HCT116 (cell line): ENCODE results near the gene LRCH1. TPM values are rescaled to one million over a fixed set of nuclear protein-coding genes. Genes with fewer than 3 reads are reported as not detected.

ENCODE experiments used
- ATAC-seq: fragments of 200-7000 bp; cut with Tn5 transposase; 2 replicates; pipeline ENCODE4 v1.9.1; 2020; ENCODE audit warnings: mild to moderate bottlenecking, moderate library complexity
- BruUV-seq: library from RNA; stranded (reverse); fragments of 400-500 nt; replicated peaks from 2 replicates; lab custom pipeline; 2021; lab: Mats Ljungman, UMichigan
- CTCF ChIA-PET: fragments of 300-600 bp; sonication (Branson Sonifier 250); formaldehyde crosslinking; loops from one replicate; lab custom pipeline; 2021; ENCODE audit warnings: antibody characterized with exemption; lab: Charles Lee
- POLR2A ChIA-PET: fragments of 300-600, 350-600 bp; sonication (Branson Sonifier 250); formaldehyde crosslinking; loops from one replicate; lab custom pipeline; 2021; ENCODE audit warnings: antibody characterized with exemption; lab: Charles Lee
- RAD21 ChIA-PET, 2 experiments: fragments of 300-600 bp; sonication (Branson Sonifier 250); formaldehyde crosslinking; loops; one replicate each; lab custom pipeline; 2023; ENCODE audit warnings: low total read pairs in 2 of 2; ENCODE audit not compliant: uncharacterized antibody in 2 of 2, unreplicated experiment in 2 of 2, low non-redundant PET in 1 of 2; lab: Charles Lee
- DNase-seq: peaks from one replicate; pipeline ENCODE4 v3.0.0-alpha.2; 2010; ENCODE audit warnings: low read depth, low spot score
- H2AFZ ChIP-seq: fragments of 200-600 bp; shearing (Covaris generic), sonication (generic); 2 replicates; pipeline ENCODE4 v1.6.1; 2017; ENCODE audit warnings: low read depth, mixed run types, mixed read lengths, antibody characterized with exemption, low read length; ENCODE audit not compliant: poor library complexity, severe bottlenecking
- H3K27ac ChIP-seq: 2 replicates; pipeline ENCODE4 v1.5.1; 2012; ENCODE audit warnings: low read depth, low read length
- H3K27me3 ChIP-seq: fragments of 200-600 bp; sonication (generic); 2 replicates; pipeline ENCODE4 v1.6.1; 2016; ENCODE audit warnings: mixed run types, low read length, mixed read lengths; ENCODE audit not compliant: insufficient read depth
- H3K36me3 ChIP-seq, 2 experiments: fragments of 200-500 bp in 1 of 2; fragments of 200-600 bp in 1 of 2; sonication (Bioruptor generic) in 1 of 2; sonication (generic) in 1 of 2; 2 replicates each; pipeline versions ENCODE4 v1.5.1 to v1.6.1; 2014 to 2016; ENCODE audit warnings: low read length in 2 of 2, inconsistent platforms in 1 of 2, mixed read lengths in 1 of 2, mixed run types in 1 of 2; ENCODE audit not compliant: insufficient read depth in 2 of 2, control insufficient read depth in 1 of 2
- H3K4me1 ChIP-seq, 2 experiments: fragments of 200-600 bp in 1 of 2; sonication (generic) in 1 of 2; 2 replicates each; pipeline versions ENCODE4 v1.5.1 to v1.6.1; 2012 to 2017; ENCODE audit warnings: low read length in 2 of 2, inconsistent platforms in 1 of 2, mild to moderate bottlenecking in 1 of 2, mixed read lengths in 1 of 2, mixed run types in 1 of 2, moderate library complexity in 1 of 2; ENCODE audit not compliant: insufficient read depth in 2 of 2, control insufficient read depth in 1 of 2
- H3K4me2 ChIP-seq: fragments of 200-600 bp; sonication (generic); 2 replicates; pipeline ENCODE4 v1.6.1; 2017; ENCODE audit warnings: mixed run types, low read length, mixed read lengths
- H3K4me3 ChIP-seq, 2 experiments: fragments of 200-600 bp in 1 of 2; sonication (generic) in 1 of 2; replicated peaks in 1 of 2; 2 replicates each; pipeline ENCODE4 v1.5.1; 2011 to 2016; ENCODE audit warnings: low read length in 2 of 2, control low read depth in 1 of 2, low read depth in 1 of 2, mild to moderate bottlenecking in 1 of 2, mixed read lengths in 1 of 2, mixed run types in 1 of 2
- H3K79me2 ChIP-seq: fragments of 200-600 bp; sonication (generic); 2 replicates; pipeline ENCODE4 v1.6.1; 2017; ENCODE audit warnings: mild to moderate bottlenecking, mixed run types, low read length, moderate library complexity, mixed read lengths; ENCODE audit not compliant: insufficient read depth
- H3K9ac ChIP-seq: fragments of 200-600 bp; sonication (generic); 2 replicates; pipeline ENCODE4 v1.6.1; 2016; ENCODE audit warnings: low read length, mixed read lengths
- H3K9me2 ChIP-seq: fragments of 200-600 bp; sonication (generic), shearing (Covaris generic); 2 replicates; pipeline ENCODE4 v1.6.1; 2017; ENCODE audit warnings: mixed run types, mild to moderate bottlenecking, moderate library complexity; ENCODE audit not compliant: insufficient read depth
- H3K9me3 ChIP-seq, 2 experiments: fragments of 200-500 bp in 1 of 2; fragments of 200-600 bp in 1 of 2; sonication (Bioruptor generic) in 1 of 2; sonication (generic) in 1 of 2; 2 replicates each; pipeline ENCODE4 v1.6.1; 2014 to 2017; ENCODE audit warnings: low read length in 2 of 2, mixed read lengths in 2 of 2, inconsistent platforms in 1 of 2, low read depth in 1 of 2, mild to moderate bottlenecking in 1 of 2, mixed run types in 1 of 2, moderate library complexity in 1 of 2; ENCODE audit not compliant: control insufficient read depth in 1 of 2, insufficient read depth in 1 of 2
- H4K20me1 ChIP-seq: fragments of 200-600 bp; sonication (generic), shearing (Covaris generic); 2 replicates; pipeline ENCODE4 v1.6.1; 2017; ENCODE audit warnings: mixed run types, mild to moderate bottlenecking, moderate library complexity; ENCODE audit not compliant: insufficient read depth
- CBX3 ChIP-seq: IDR thresholded peaks from 2 replicates; pipeline ENCODE4 v1.6.1; 2012; ENCODE audit warnings: low read depth
- EGR1 ChIP-seq: IDR thresholded peaks from 2 replicates; pipeline ENCODE4 v1.6.1; 2012; ENCODE audit warnings: low read depth
- ELF1 ChIP-seq: IDR thresholded peaks from 2 replicates; pipeline ENCODE4 v1.6.1; 2012; ENCODE audit warnings: low read depth, borderline replicate concordance
- EZH2 ChIP-seq: fragments of 200-600 bp; sonication (generic); IDR thresholded peaks from 2 replicates; pipeline ENCODE4 v1.6.1; 2017; ENCODE audit warnings: antibody characterized with exemption, mixed run types
- EZH2phosphoT487 ChIP-seq: fragments of 200-600 bp; IDR thresholded peaks from 2 replicates; pipeline ENCODE4 v1.6.1; 2018; ENCODE audit warnings: antibody characterized with exemption, borderline replicate concordance
- FOSL1 ChIP-seq: IDR thresholded peaks from 2 replicates; pipeline ENCODE4 v1.6.1; 2012; ENCODE audit warnings: low read depth
- JUND ChIP-seq: IDR thresholded peaks from 2 replicates; pipeline ENCODE4 v1.6.1; 2012
- POLR2AphosphoS5 ChIP-seq: IDR thresholded peaks from 2 replicates; pipeline ENCODE4 v1.6.1; 2011; ENCODE audit warnings: mild to moderate bottlenecking, low read depth, low read length, moderate library complexity
- RAD21 ChIP-seq: IDR thresholded peaks from 2 replicates; pipeline ENCODE4 v1.6.1; 2012; ENCODE audit warnings: low read depth, mild to moderate bottlenecking
- SIN3A ChIP-seq: IDR thresholded peaks from 2 replicates; pipeline ENCODE4 v1.6.1; 2012; ENCODE audit warnings: low read depth
- SP1 ChIP-seq: IDR thresholded peaks from 2 replicates; pipeline ENCODE4 v1.6.1; 2012; ENCODE audit warnings: low read depth
- TCF7L2 ChIP-seq: IDR thresholded peaks from 2 replicates; pipeline ENCODE4 v1.7.0; 2011; ENCODE audit warnings: borderline replicate concordance, inconsistent platforms; ENCODE audit not compliant: insufficient read depth, insufficient read length; ENCODE audit errors: extremely low read depth
- ZFX ChIP-seq: fragments of 450-650 bp; IDR thresholded peaks from 2 replicates; pipeline ENCODE4 v1.6.1; 2017
- ZNF274 ChIP-seq: fragments of 200-500 bp; sonication (Bioruptor generic); IDR thresholded peaks from 2 replicates; pipeline ENCODE4 v1.6.1; 2014; ENCODE audit warnings: mild to moderate bottlenecking, low read depth, low read length, inconsistent platforms
- intact Hi-C: fragments of 100-400 bp; cut with micrococcal nuclease; formaldehyde crosslinking; loops from 2 replicates; pipeline ENCODE4 v1.10.0; 2022
- total RNA-seq: library from RNA; stranded (reverse); gene quantifications from one replicate; pipeline ENCODE4 v1.2.1, GENCODE V29; 2021; ENCODE audit not compliant: unreplicated experiment
- TF ChIP-seq, protein P1 (sequence below), 3 experiments: fragments of 200-600 bp in 1 of 3; sonication (generic) in 1 of 3; IDR thresholded peaks in 2 of 3; conservative IDR thresholded peaks in 1 of 3; 2 replicates each; pipeline ENCODE4 v1.5.1; 2012 to 2017; ENCODE audit warnings: low read depth in 2 of 3, low read length in 2 of 3, antibody characterized with exemption in 1 of 3, borderline replicate concordance in 1 of 3, control low read depth in 1 of 3, mild to moderate bottlenecking in 1 of 3, mixed read lengths in 1 of 3, mixed run types in 1 of 3, moderate library complexity in 1 of 3; ENCODE audit not compliant: insufficient read depth in 1 of 3
- TF ChIP-seq, protein P2 (sequence below): IDR thresholded peaks from 2 replicates; pipeline ENCODE4 v1.6.1; 2012
- TF ChIP-seq, protein P3 (sequence below): IDR thresholded peaks from 2 replicates; pipeline ENCODE4 v1.6.1; 2012

The LRCH1 gene
- total RNA-seq, 1 experiment from 2014 or later, result 15.6 TPM

DNA sequence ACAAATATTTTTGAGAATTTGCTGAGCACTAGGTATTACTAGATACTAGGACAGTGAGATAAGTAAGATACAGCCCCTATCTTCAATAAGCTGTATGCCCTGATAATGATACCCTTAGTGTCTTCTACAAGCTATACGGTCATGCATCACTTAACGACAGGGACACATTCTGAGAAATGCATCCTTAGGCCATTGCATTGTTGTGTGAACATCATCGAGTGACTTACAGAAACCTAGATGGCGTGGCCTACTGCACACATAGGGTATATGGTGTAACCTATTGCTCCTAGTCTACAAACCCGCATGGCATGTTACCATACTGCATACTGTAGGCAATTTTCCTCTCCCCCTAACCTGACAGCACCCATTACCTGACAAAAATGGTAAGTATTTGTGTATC is 64.9 kb downstream of the LRCH1 start (continued):
- TF ChIP-seq, protein P1, sequence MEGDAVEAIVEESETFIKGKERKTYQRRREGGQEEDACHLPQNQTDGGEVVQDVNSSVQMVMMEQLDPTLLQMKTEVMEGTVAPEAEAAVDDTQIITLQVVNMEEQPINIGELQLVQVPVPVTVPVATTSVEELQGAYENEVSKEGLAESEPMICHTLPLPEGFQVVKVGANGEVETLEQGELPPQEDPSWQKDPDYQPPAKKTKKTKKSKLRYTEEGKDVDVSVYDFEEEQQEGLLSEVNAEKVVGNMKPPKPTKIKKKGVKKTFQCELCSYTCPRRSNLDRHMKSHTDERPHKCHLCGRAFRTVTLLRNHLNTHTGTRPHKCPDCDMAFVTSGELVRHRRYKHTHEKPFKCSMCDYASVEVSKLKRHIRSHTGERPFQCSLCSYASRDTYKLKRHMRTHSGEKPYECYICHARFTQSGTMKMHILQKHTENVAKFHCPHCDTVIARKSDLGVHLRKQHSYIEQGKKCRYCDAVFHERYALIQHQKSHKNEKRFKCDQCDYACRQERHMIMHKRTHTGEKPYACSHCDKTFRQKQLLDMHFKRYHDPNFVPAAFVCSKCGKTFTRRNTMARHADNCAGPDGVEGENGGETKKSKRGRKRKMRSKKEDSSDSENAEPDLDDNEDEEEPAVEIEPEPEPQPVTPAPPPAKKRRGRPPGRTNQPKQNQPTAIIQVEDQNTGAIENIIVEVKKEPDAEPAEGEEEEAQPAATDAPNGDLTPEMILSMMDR (IDR thresholded peaks at IDR 0.05 in 2 of 3, conservative IDR thresholded peaks at IDR 0.05 in 1 of 3; ENCODE audit: borderline replicate concordance in 1 of 3, insufficient read depth in 1 of 3, low read depth in 2 of 3, low read length in 2 of 3), result no peak
- TF ChIP-seq, protein P2, sequence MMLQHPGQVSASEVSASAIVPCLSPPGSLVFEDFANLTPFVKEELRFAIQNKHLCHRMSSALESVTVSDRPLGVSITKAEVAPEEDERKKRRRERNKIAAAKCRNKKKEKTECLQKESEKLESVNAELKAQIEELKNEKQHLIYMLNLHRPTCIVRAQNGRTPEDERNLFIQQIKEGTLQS, result no peak
- TF ChIP-seq EZH2phosphoT487 (no peak), POLR2AphosphoS5 (no peak), RAD21 (no peak), EZH2 (no peak), SP1 (no peak), CBX3 (no peak), FOSL1 (no peak), SIN3A (no peak), ZFX (no peak), ELF1 (no peak), EGR1 (no peak)
- TF ChIP-seq, protein P3, sequence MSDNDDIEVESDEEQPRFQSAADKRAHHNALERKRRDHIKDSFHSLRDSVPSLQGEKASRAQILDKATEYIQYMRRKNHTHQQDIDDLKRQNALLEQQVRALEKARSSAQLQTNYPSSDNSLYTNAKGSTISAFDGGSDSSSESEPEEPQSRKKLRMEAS, result no peak

DNA sequence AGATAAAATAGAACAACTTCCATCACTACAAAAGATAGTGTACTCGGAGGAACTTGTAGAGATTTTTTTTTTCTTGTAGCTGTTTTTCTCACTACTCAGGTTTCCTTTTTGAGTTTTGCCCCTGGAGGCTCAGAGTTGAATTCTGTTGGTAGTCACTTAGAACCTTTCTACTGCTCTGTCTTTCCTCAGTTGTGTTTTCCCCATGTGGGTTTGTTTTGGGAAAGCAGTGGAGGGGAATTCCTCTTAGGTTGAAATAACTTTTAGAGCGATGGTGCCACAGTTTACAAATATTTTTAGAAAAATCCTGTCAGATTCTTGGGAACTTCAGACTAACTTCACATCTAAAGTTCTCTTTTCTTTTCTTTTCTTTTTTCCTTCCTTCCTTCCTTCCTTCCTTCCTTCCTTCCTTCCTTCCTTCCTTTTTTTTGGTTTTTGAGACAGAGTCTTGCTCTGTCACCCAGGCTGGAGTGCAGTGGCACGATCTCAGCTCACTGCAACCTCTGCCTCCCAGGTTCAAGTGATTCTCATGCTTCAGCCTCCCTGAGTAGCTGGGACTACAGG is 65.8 kb downstream of the LRCH1 start:
- H3K36me3 ChIP-seq, result no peaks in the 10 kb centered on the region
- BruUV-seq, result no TSS peak
- no peaks in the 10 kb centered on the region for H3K27me3 ChIP-seq
- intact Hi-C loops, result no loop called here
- H3K4me3 ChIP-seq, result no peak overlapping the region
- ChIA-PET POLR2A (no interaction called here), CTCF (no interaction called here), RAD21 (no interaction called here)
- no peaks in the 10 kb centered on the region for H3K9me2 ChIP-seq
- H4K20me1 ChIP-seq, result no peaks in the 10 kb centered on the region; the same call in 1 of the 2 replicates
- no peak overlapping the region for H3K9ac ChIP-seq
- ATAC-seq (no peak), DNase-seq (no peak)
- no peak overlapping the region for H3K27ac ChIP-seq
- H3K4me1 ChIP-seq, result peaks cover 0 to 15% of the 10 kb centered on the region in 2 experiments; a peak in 1 of 4 replicates
- peaks cover 84% of the 10 kb centered on the region for H3K79me2 ChIP-seq
- no peaks in the 10 kb centered on the region for H3K9me3 ChIP-seq
- no peak overlapping the region for H3K4me2 ChIP-seq
- H2AFZ ChIP-seq, result no peak overlapping the region
- TF ChIP-seq JUND (no peak), SP1 (no peak), EZH2phosphoT487 (no peak), ZNF274 (no peak), TCF7L2 (no peak)
- TF ChIP-seq, protein P2, result no peak
- TF ChIP-seq, protein P1 (IDR thresholded peaks at IDR 0.05 in 2 of 3, conservative IDR thresholded peaks at IDR 0.05 in 1 of 3; ENCODE audit: borderline replicate concordance in 1 of 3, insufficient read depth in 1 of 3, low read depth in 2 of 3, low read length in 2 of 3), result no peak
